HCT116 (cell line): ENCODE data around the gene ZNF592. TPM values are rescaled to one million over a fixed set of nuclear protein-coding genes. Genes with fewer than 3 reads are reported as not detected.
A peak's percentile ranks its signal among the peaks of the same experiment; 100 is the strongest.

Experiments used
- ATAC-seq: fragments of 200-7000 bp; cut with Tn5 transposase; 2 replicates; pipeline ENCODE4 v1.9.1; 2020; ENCODE audit warnings: mild to moderate bottlenecking, moderate library complexity
- BruUV-seq: library from RNA; stranded (reverse); fragments of 400-500 nt; replicated peaks from 2 replicates; lab custom pipeline; 2021; lab: Mats Ljungman, UMichigan
- CTCF ChIA-PET: fragments of 300-600 bp; sonication (Branson Sonifier 250); formaldehyde crosslinking; loops from one replicate; lab custom pipeline; 2021; ENCODE audit warnings: antibody characterized with exemption; lab: Charles Lee
- POLR2A ChIA-PET: fragments of 300-600, 350-600 bp; sonication (Branson Sonifier 250); formaldehyde crosslinking; loops from one replicate; lab custom pipeline; 2021; ENCODE audit warnings: antibody characterized with exemption; lab: Charles Lee
- RAD21 ChIA-PET, 2 experiments: fragments of 300-600 bp; sonication (Branson Sonifier 250); formaldehyde crosslinking; loops; one replicate each; lab custom pipeline; 2023; ENCODE audit warnings: low total read pairs in 2 of 2; ENCODE audit not compliant: uncharacterized antibody in 2 of 2, unreplicated experiment in 2 of 2, low non-redundant PET in 1 of 2; lab: Charles Lee
- DNase-seq: peaks from one replicate; pipeline ENCODE4 v3.0.0-alpha.2; 2010; ENCODE audit warnings: low read depth, low spot score
- H2AFZ ChIP-seq: fragments of 200-600 bp; shearing (Covaris generic), sonication (generic); 2 replicates; pipeline ENCODE4 v1.6.1; 2017; ENCODE audit warnings: low read depth, mixed run types, mixed read lengths, antibody characterized with exemption, low read length; ENCODE audit not compliant: poor library complexity, severe bottlenecking
- H3K27ac ChIP-seq: 2 replicates; pipeline ENCODE4 v1.5.1; 2012; ENCODE audit warnings: low read depth, low read length
- H3K27me3 ChIP-seq: fragments of 200-600 bp; sonication (generic); 2 replicates; pipeline ENCODE4 v1.6.1; 2016; ENCODE audit warnings: mixed run types, low read length, mixed read lengths; ENCODE audit not compliant: insufficient read depth
- H3K36me3 ChIP-seq, 2 experiments: fragments of 200-500 bp in 1 of 2; fragments of 200-600 bp in 1 of 2; sonication (Bioruptor generic) in 1 of 2; sonication (generic) in 1 of 2; 2 replicates each; pipeline versions ENCODE4 v1.5.1 to v1.6.1; 2014 to 2016; ENCODE audit warnings: low read length in 2 of 2, inconsistent platforms in 1 of 2, mixed read lengths in 1 of 2, mixed run types in 1 of 2; ENCODE audit not compliant: insufficient read depth in 2 of 2, control insufficient read depth in 1 of 2
- H3K4me1 ChIP-seq, 2 experiments: fragments of 200-600 bp in 1 of 2; sonication (generic) in 1 of 2; 2 replicates each; pipeline versions ENCODE4 v1.5.1 to v1.6.1; 2012 to 2017; ENCODE audit warnings: low read length in 2 of 2, inconsistent platforms in 1 of 2, mild to moderate bottlenecking in 1 of 2, mixed read lengths in 1 of 2, mixed run types in 1 of 2, moderate library complexity in 1 of 2; ENCODE audit not compliant: insufficient read depth in 2 of 2, control insufficient read depth in 1 of 2
- H3K4me2 ChIP-seq: fragments of 200-600 bp; sonication (generic); 2 replicates; pipeline ENCODE4 v1.6.1; 2017; ENCODE audit warnings: mixed run types, low read length, mixed read lengths
- H3K4me3 ChIP-seq, 2 experiments: fragments of 200-600 bp in 1 of 2; sonication (generic) in 1 of 2; replicated peaks in 1 of 2; 2 replicates each; pipeline ENCODE4 v1.5.1; 2011 to 2016; ENCODE audit warnings: low read length in 2 of 2, control low read depth in 1 of 2, low read depth in 1 of 2, mild to moderate bottlenecking in 1 of 2, mixed read lengths in 1 of 2, mixed run types in 1 of 2
- H3K79me2 ChIP-seq: fragments of 200-600 bp; sonication (generic); 2 replicates; pipeline ENCODE4 v1.6.1; 2017; ENCODE audit warnings: mild to moderate bottlenecking, mixed run types, low read length, moderate library complexity, mixed read lengths; ENCODE audit not compliant: insufficient read depth
- H3K9ac ChIP-seq: fragments of 200-600 bp; sonication (generic); 2 replicates; pipeline ENCODE4 v1.6.1; 2016; ENCODE audit warnings: low read length, mixed read lengths
- H3K9me2 ChIP-seq: fragments of 200-600 bp; sonication (generic), shearing (Covaris generic); 2 replicates; pipeline ENCODE4 v1.6.1; 2017; ENCODE audit warnings: mixed run types, mild to moderate bottlenecking, moderate library complexity; ENCODE audit not compliant: insufficient read depth
- H3K9me3 ChIP-seq, 2 experiments: fragments of 200-500 bp in 1 of 2; fragments of 200-600 bp in 1 of 2; sonication (Bioruptor generic) in 1 of 2; sonication (generic) in 1 of 2; 2 replicates each; pipeline ENCODE4 v1.6.1; 2014 to 2017; ENCODE audit warnings: low read length in 2 of 2, mixed read lengths in 2 of 2, inconsistent platforms in 1 of 2, low read depth in 1 of 2, mild to moderate bottlenecking in 1 of 2, mixed run types in 1 of 2, moderate library complexity in 1 of 2; ENCODE audit not compliant: control insufficient read depth in 1 of 2, insufficient read depth in 1 of 2
- H4K20me1 ChIP-seq: fragments of 200-600 bp; sonication (generic), shearing (Covaris generic); 2 replicates; pipeline ENCODE4 v1.6.1; 2017; ENCODE audit warnings: mixed run types, mild to moderate bottlenecking, moderate library complexity; ENCODE audit not compliant: insufficient read depth
- ATF3 ChIP-seq: IDR thresholded peaks from 2 replicates; pipeline ENCODE4 v1.6.1; 2012
- CEBPB ChIP-seq: IDR thresholded peaks from 2 replicates; pipeline ENCODE4 v1.6.1; 2012; ENCODE audit warnings: low read depth
- SP1 ChIP-seq: IDR thresholded peaks from 2 replicates; pipeline ENCODE4 v1.6.1; 2012; ENCODE audit warnings: low read depth
- intact Hi-C: fragments of 100-400 bp; cut with micrococcal nuclease; formaldehyde crosslinking; loops from 2 replicates; pipeline ENCODE4 v1.10.0; 2022
- total RNA-seq: library from RNA; stranded (reverse); gene quantifications from one replicate; pipeline ENCODE4 v1.2.1, GENCODE V29; 2021; ENCODE audit not compliant: unreplicated experiment
- TF ChIP-seq, protein P1 (sequence below): IDR thresholded peaks from 2 replicates; pipeline ENCODE4 v1.6.1; 2012

The ZNF592 gene
- total RNA-seq, 1 experiment from 2014 or later = 26.4 TPM

DNA sequence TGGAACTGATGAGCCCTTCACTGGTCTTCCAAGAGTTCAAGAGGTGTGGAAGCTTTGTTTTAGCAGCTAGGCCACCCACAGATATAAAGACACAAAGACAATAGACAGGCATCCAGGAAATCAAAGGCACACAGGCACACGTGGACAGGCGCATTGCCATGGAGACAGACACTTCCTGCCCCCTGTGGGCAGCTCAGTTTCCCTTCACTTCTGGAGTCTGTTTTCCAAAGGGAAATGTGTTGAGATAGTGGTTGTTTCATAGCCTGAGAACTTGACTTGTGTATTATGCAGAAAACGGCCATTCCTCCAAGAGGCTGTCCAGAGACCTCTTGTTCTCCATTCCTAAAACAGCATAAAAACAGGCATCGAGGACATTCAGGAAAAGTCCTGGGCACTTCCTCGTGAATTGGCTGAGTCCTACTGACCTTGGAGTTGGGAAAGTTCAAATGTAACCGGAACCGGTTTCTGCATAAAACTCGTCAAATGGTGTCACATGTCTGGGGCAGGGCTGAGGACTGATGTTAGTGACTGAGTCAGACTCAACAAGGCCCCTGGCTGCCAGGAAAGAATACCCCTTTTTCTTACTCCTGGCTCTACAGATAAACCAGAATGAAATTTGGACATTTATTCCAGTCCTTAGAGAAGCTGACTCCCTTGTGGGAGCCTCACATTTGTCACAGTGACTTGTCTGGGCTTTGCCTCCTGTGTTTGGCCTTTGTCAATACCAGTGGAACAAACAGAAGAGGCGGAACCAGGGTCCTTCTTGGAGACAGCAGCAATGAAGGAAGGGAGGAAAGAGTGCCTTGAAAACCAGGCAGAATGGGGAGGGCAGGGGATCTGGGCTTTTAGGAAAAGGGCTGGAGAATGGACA, 70.1 kb downstream of the ZNF592 start:
- no peak overlapping the region for H3K4me3 ChIP-seq
- H3K27ac ChIP-seq = no peak overlapping the region
- ChIA-PET POLR2A (no interaction called here), CTCF (no interaction called here), RAD21 (interaction anchor here in 1 of 2 experiments (0.7 kb wide), 1 partner anchor 59 kb away, joined by 3 read pairs; no protein-coding TSS in a partner anchor)
- no peaks in the 10 kb centered on the region for H3K79me2 ChIP-seq
- peak overlapping the region; percentile 16 for H3K4me2 ChIP-seq
- ATAC-seq (peak; percentile 25; the same call in 1 of the 2 replicates), DNase-seq (no peak)
- BruUV-seq = no TSS peak
- H2AFZ ChIP-seq = no peak overlapping the region
- no peaks in the 10 kb centered on the region for H3K27me3 ChIP-seq
- H3K36me3 ChIP-seq = no peaks in the 10 kb centered on the region
- no peaks in the 10 kb centered on the region for H4K20me1 ChIP-seq
- peaks cover 14 to 19% of the 10 kb centered on the region in 2 experiments; a peak in 3 of 4 replicates for H3K4me1 ChIP-seq
- intact Hi-C loops = no loop called here
- no peaks in the 10 kb centered on the region for H3K9me2 ChIP-seq
- no peak for TF ChIP-seq CEBPB
- TF ChIP-seq, protein P1, sequence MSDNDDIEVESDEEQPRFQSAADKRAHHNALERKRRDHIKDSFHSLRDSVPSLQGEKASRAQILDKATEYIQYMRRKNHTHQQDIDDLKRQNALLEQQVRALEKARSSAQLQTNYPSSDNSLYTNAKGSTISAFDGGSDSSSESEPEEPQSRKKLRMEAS = 0 out of 2 replicates have a peak, but pooled peaks have one; percentile 31
- TF ChIP-seq, all 23 proteins: peak for 1
- Histone ChIP-seq H3K9me3 (no peaks in the 10 kb centered on the region), H3K9ac (no peak overlapping the region)

DNA sequence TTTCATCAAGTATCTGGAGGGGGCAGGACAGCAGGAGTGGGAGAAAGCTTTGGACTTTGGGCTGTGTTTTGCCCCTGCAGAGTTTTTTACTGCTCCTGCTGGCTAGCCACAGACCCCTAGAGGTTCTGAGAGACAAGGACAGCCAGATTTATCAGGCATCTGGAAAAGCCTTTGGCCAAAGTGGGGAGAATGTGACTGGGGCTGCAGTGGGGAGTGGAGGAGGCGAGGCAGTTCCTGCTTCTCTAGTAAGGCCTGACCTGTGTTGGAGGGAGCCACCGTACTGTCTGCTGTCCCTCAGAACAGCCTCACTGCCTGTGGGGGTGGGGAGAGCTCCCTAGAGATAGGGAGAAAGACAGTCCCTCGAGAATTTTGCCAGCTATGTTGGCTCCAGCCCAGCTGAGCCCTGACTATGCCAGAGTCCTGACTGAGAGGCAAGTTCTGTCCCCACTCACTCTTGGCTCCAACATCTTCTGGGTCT, 70.9 kb downstream of the ZNF592 start:
- Histone ChIP-seq H2AFZ (no peak overlapping the region), H4K20me1 (no peaks in the 10 kb centered on the region), H3K27ac (no peak overlapping the region), H3K9me2 (no peaks in the 10 kb centered on the region), H3K79me2 (no peaks in the 10 kb centered on the region), H3K9me3 (no peaks in the 10 kb centered on the region), H3K9ac (no peak overlapping the region), H3K4me3 (no peak overlapping the region), H3K36me3 (no peaks in the 10 kb centered on the region), H3K27me3 (no peaks in the 10 kb centered on the region), H3K4me1 (peaks cover 14 to 19% of the 10 kb centered on the region in 2 experiments; a peak in 3 of 4 replicates), H3K4me2 (no peak overlapping the region)
- ChIA-PET CTCF (no interaction called here), RAD21 (no interaction called here), POLR2A (no interaction called here)
- DNase-seq (no peak), ATAC-seq (peak; percentile 40)
- BruUV-seq = no TSS peak
- TF ChIP-seq SP1 (no peak), ATF3 (no peak)
- intact Hi-C loops = no loop called here
